OCI-LY3 (cell line): ENCODE measurements around the gene PTHLH.

Experiments
- EZH2phosphoT487 ChIP-seq: fragments of 200-600 bp; shearing (Covaris generic); IDR thresholded peaks from 2 replicates; pipeline ENCODE4 v1.6.1; 2018; ENCODE audit warnings: antibody characterized with exemption, mixed run types, low read depth
- TF ChIP-seq, protein P1 (sequence below): fragments of 200-600, 300-600 bp; sonication (generic); IDR thresholded peaks from 2 replicates; pipeline ENCODE4 v1.5.1; 2014; ENCODE audit warnings: antibody characterized with exemption, low read length, low read depth

DNA sequence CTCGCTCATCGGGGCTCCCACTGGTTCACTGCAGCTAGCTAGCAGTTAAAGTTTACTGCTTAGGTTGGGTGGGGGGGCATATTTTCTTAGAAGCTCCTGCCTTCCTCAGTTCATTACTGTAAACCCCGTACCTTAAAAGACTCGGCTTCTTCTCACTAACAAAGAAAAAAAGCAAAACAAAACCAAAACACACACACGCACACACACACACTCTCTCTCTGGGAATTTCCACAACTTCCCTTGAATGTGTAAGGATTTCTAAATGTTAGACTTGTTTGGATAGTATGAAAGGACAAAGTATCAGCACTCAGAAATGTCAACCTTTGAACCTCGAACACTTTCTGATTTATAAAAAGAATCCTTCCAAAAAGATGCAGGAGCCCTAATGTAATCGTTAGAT, 927 bp downstream of the PTHLH start:
- TF ChIP-seq, protein P1, sequence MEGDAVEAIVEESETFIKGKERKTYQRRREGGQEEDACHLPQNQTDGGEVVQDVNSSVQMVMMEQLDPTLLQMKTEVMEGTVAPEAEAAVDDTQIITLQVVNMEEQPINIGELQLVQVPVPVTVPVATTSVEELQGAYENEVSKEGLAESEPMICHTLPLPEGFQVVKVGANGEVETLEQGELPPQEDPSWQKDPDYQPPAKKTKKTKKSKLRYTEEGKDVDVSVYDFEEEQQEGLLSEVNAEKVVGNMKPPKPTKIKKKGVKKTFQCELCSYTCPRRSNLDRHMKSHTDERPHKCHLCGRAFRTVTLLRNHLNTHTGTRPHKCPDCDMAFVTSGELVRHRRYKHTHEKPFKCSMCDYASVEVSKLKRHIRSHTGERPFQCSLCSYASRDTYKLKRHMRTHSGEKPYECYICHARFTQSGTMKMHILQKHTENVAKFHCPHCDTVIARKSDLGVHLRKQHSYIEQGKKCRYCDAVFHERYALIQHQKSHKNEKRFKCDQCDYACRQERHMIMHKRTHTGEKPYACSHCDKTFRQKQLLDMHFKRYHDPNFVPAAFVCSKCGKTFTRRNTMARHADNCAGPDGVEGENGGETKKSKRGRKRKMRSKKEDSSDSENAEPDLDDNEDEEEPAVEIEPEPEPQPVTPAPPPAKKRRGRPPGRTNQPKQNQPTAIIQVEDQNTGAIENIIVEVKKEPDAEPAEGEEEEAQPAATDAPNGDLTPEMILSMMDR = no peak
- TF ChIP-seq EZH2phosphoT487 = no peak
